GM19452 (cell line): ENCODE data around the gene KLHL21.
"Not testable (repeated sequence)": the region's sequence is repeated elsewhere in the genome, so short reads cannot be mapped to it uniquely, and the experiment has no call there.

ENCODE experiments used
- ATAC-seq: cut with Tn5 transposase; IDR thresholded peaks from one replicate; pipeline ENCODE4 v1.9.1; 2021; ENCODE audit not compliant: unreplicated experiment

KLHL21 gene

GRCh38 chr1:6600410-6601048, 2.1 kb downstream of the KLHL21 start:
- no peak for ATAC-seq

- ATAC-seq, result not testable (repeated sequence)
Observed at GRCh38 chr1:6599991-6600390, 2.7 kb downstream of the KLHL21 start.

GRCh38 chr1:6599141-6599975, 3.3 kb downstream of the KLHL21 start:
- ATAC-seq, result no peak

GRCh38 chr1:6597777-6598131, 4.9 kb downstream of the KLHL21 start:
- no peak for ATAC-seq

GRCh38 chr1:6596886-6597776, 5.5 kb downstream of the KLHL21 start:
- no peak for ATAC-seq

- no peak for ATAC-seq
Observed at GRCh38 chr1:6596351-6596750, 6.3 kb downstream of the KLHL21 start.

- ATAC-seq, result no peak
Observed at GRCh38 chr1:6594977-6595740, 7.5 kb downstream of the KLHL21 start.

GRCh38 chr1:6593810-6594209, 8.9 kb downstream of the KLHL21 start:
- no peak for ATAC-seq

GRCh38 chr1:6592865-6593593, 9.6 kb downstream of the KLHL21 start:
- no peak for ATAC-seq

GRCh38 chr1:6592441-6592840, 10.2 kb downstream of the KLHL21 start:
- ATAC-seq, result no peak

- ATAC-seq, result no peak
Observed at GRCh38 chr1:6591644-6592043, 11.0 kb downstream of the KLHL21 start.

- no peak for ATAC-seq
Observed at GRCh38 chr1:6591222-6591621, 11.4 kb downstream of the KLHL21 start.

GRCh38 chr1:6590046-6590445, 12.6 kb downstream of the KLHL21 start:
- ATAC-seq, result no peak

GRCh38 chr1:6588893-6589520, 13.7 kb downstream of the KLHL21 start:
- ATAC-seq, result no peak

- ATAC-seq, result no peak
Observed at GRCh38 chr1:6588128-6588892, 14.4 kb downstream of the KLHL21 start.

- no peak for ATAC-seq
Observed at GRCh38 chr1:6587261-6588005, 15.2 kb downstream of the KLHL21 start.

- ATAC-seq, result no peak
Observed at GRCh38 chr1:6586404-6586816, 16.3 kb downstream of the KLHL21 start.

GRCh38 chr1:6585841-6586240, 16.8 kb downstream of the KLHL21 start:
- ATAC-seq, result no peak
